NT2/D1 (cell line): ENCODE data around the gene PDCD11.

Experiments
- DNase-seq: peaks from one replicate; pipeline ENCODE4 v3.0.0-alpha.2; 2011; ENCODE audit warnings: low read depth, low spot score
- H3K27me3 ChIP-seq: 2 replicates; pipeline ENCODE4 v1.6.0; 2011; ENCODE audit warnings: mild to moderate bottlenecking; ENCODE audit not compliant: insufficient read length, insufficient read depth
- H3K36me3 ChIP-seq: 2 replicates; pipeline ENCODE4 v1.6.1; 2011; ENCODE audit warnings: mild to moderate bottlenecking, low read length, mixed read lengths; ENCODE audit not compliant: insufficient read depth, insufficient read length
- H3K4me1 ChIP-seq: 2 replicates; pipeline ENCODE4 v1.5.1; 2011; ENCODE audit not compliant: insufficient read depth, insufficient read length
- H3K4me3 ChIP-seq: 2 replicates; pipeline ENCODE4 v1.5.1; 2011; ENCODE audit warnings: low read depth; ENCODE audit not compliant: insufficient read length
- H3K9ac ChIP-seq: 2 replicates; pipeline ENCODE4 v1.6.0; 2011; ENCODE audit warnings: low read depth; ENCODE audit not compliant: insufficient read length
- H3K9me3 ChIP-seq: 2 replicates; pipeline ENCODE4 v1.5.1; 2011; ENCODE audit warnings: mild to moderate bottlenecking, low read length; ENCODE audit not compliant: insufficient read depth
- SUZ12 ChIP-seq: IDR thresholded peaks from 2 replicates; pipeline ENCODE4 v1.6.1; 2011; ENCODE audit not compliant: insufficient read length, insufficient read depth; ENCODE audit errors: extremely low read depth
- YY1 ChIP-seq: IDR thresholded peaks from 2 replicates; pipeline ENCODE4 v1.6.1; 2011; ENCODE audit not compliant: insufficient read length, insufficient read depth
- ZNF274 ChIP-seq: IDR thresholded peaks from 2 replicates; pipeline ENCODE4 v1.6.1; 2011; ENCODE audit warnings: mild to moderate bottlenecking, low read depth, low read length

PDCD11 gene

GRCh38 chr10:103443475-103444185, 47.2 kb downstream of the PDCD11 start:
- no peak for DNase-seq
- H3K9me3 ChIP-seq: no peaks in the 10 kb centered on the region
- H3K4me3 ChIP-seq: no peak overlapping the region
- TF ChIP-seq SUZ12 (no peak), ZNF274 (no peak), YY1 (no peak)
- no peak overlapping the region for H3K9ac ChIP-seq
- H3K4me1 ChIP-seq: peaks cover under 1% of the 10 kb centered on the region
- H3K36me3 ChIP-seq: peaks cover 93% of the 10 kb centered on the region
- H3K27me3 ChIP-seq: no peaks in the 10 kb centered on the region

GRCh38 chr10:103444478-103444877, 48.1 kb downstream of the PDCD11 start:
- peaks cover 90% of the 10 kb centered on the region for H3K36me3 ChIP-seq
- no peak overlapping the region for H3K9ac ChIP-seq
- peaks cover under 1% of the 10 kb centered on the region for H3K4me1 ChIP-seq
- DNase-seq: no peak
- H3K27me3 ChIP-seq: no peaks in the 10 kb centered on the region
- no peak overlapping the region for H3K4me3 ChIP-seq
- TF ChIP-seq YY1: no peak
- no peak for TF ChIP-seq ZNF274
- no peak for TF ChIP-seq SUZ12
- H3K9me3 ChIP-seq: no peaks in the 10 kb centered on the region

- H3K9me3 ChIP-seq: no peaks in the 10 kb centered on the region
- no peaks in the 10 kb centered on the region for H3K27me3 ChIP-seq
- TF ChIP-seq ZNF274 (no peak), SUZ12 (no peak), YY1 (no peak)
- no peak for DNase-seq
- peaks cover 90% of the 10 kb centered on the region for H3K36me3 ChIP-seq
- no peak overlapping the region for H3K9ac ChIP-seq
- H3K4me1 ChIP-seq: peaks cover 9% of the 10 kb centered on the region
- H3K4me3 ChIP-seq: no peak overlapping the region
Observed at GRCh38 chr10:103445366-103445765, 48.9 kb downstream of the PDCD11 start.

- Histone ChIP-seq H3K4me1 (peaks cover 10% of the 10 kb centered on the region), H3K4me3 (no peak overlapping the region), H3K9me3 (no peaks in the 10 kb centered on the region), H3K27me3 (no peaks in the 10 kb centered on the region), H3K36me3 (peaks cover 87% of the 10 kb centered on the region), H3K9ac (no peak overlapping the region)
- TF ChIP-seq SUZ12 (no peak), YY1 (no peak), ZNF274 (no peak)
- DNase-seq: no peak
Observed at GRCh38 chr10:103445767-103446567, 49.5 kb downstream of the PDCD11 start.

- H3K4me1 ChIP-seq: peaks cover 12% of the 10 kb centered on the region
- no peaks in the 10 kb centered on the region for H3K27me3 ChIP-seq
- no peak overlapping the region for H3K9ac ChIP-seq
- no peaks in the 10 kb centered on the region for H3K9me3 ChIP-seq
- no peak for DNase-seq
- H3K36me3 ChIP-seq: peaks cover 75% of the 10 kb centered on the region
- TF ChIP-seq ZNF274 (no peak), YY1 (no peak), SUZ12 (no peak)
- H3K4me3 ChIP-seq: no peak overlapping the region
Observed at GRCh38 chr10:103447187-103447586, 50.8 kb downstream of the PDCD11 start.

- H3K36me3 ChIP-seq: peaks cover 59% of the 10 kb centered on the region
Observed at GRCh38 chr10:103448746-103449145, 52.3 kb downstream of the PDCD11 start.

More at GRCh38 chr10:103448746-103449145, 52.3 kb downstream of the PDCD11 start:
- peaks cover 12% of the 10 kb centered on the region for H3K4me1 ChIP-seq
- H3K27me3 ChIP-seq: no peaks in the 10 kb centered on the region
- no peak for DNase-seq
- TF ChIP-seq ZNF274 (no peak), SUZ12 (no peak), YY1 (no peak)
- no peak overlapping the region for H3K4me3 ChIP-seq
- no peaks in the 10 kb centered on the region for H3K9me3 ChIP-seq
- H3K9ac ChIP-seq: no peak overlapping the region
